OCI-LY7 (cell line): ENCODE measurements around the gene CPTP. TPM values are rescaled to one million over a fixed set of nuclear protein-coding genes. Genes with fewer than 3 reads are reported as not detected.

Experiments
- BruUV-seq: library from RNA; stranded (reverse); fragments of 400-500 nt; replicated peaks from 2 replicates; lab custom pipeline; 2021; lab: Mats Ljungman, UMichigan
- CTCF ChIA-PET: fragments of 300-600 bp; sonication (Branson Sonifier 250); formaldehyde crosslinking; loops from one replicate; lab custom pipeline; 2022; ENCODE audit warnings: antibody characterized with exemption; ENCODE audit not compliant: unreplicated experiment; lab: Charles Lee
- POLR2A ChIA-PET: fragments of 300-600 bp; sonication (Branson Sonifier 250); formaldehyde crosslinking; loops from one replicate; lab custom pipeline; 2022; ENCODE audit warnings: antibody characterized with exemption; lab: Charles Lee
- DNase-seq: peaks from one replicate; pipeline ENCODE4 v3.0.0-alpha.2; 2015; ENCODE audit warnings: low spot score
- H2AFZ ChIP-seq: fragments of 200-600 bp; sonication (generic), shearing (Covaris generic); 2 replicates; pipeline ENCODE4 v1.6.1; 2014; ENCODE audit warnings: mild to moderate bottlenecking, antibody characterized with exemption, low read length, moderate library complexity
- H3K27ac ChIP-seq: fragments of 200-600 bp; sonication (generic); 2 replicates; pipeline ENCODE4 v1.5.1; 2014; ENCODE audit warnings: mixed run types, low read depth, mild to moderate bottlenecking, moderate library complexity, low read length, inconsistent platforms; ENCODE audit not compliant: poor library complexity, severe bottlenecking
- H3K36me3 ChIP-seq: fragments of 200-600 bp; sonication (generic); 2 replicates; pipeline ENCODE4 v1.6.1; 2014; ENCODE audit warnings: mild to moderate bottlenecking, antibody characterized with exemption, low read length, moderate library complexity, mixed read lengths; ENCODE audit not compliant: insufficient read depth
- H3K4me1 ChIP-seq: fragments of 200-600 bp; sonication (generic); 2 replicates; pipeline ENCODE4 v1.5.1; 2014; ENCODE audit warnings: mild to moderate bottlenecking, low read length; ENCODE audit not compliant: insufficient read depth, poor library complexity, severe bottlenecking
- H3K4me2 ChIP-seq: fragments of 200-600 bp; sonication (generic); 2 replicates; pipeline ENCODE4 v1.6.1; 2014; ENCODE audit warnings: mild to moderate bottlenecking, low read length
- H3K4me3 ChIP-seq: fragments of 200-600 bp; sonication (generic); 2 replicates; pipeline ENCODE4 v1.5.1; 2014; ENCODE audit warnings: mild to moderate bottlenecking, low read depth, low read length; ENCODE audit not compliant: poor library complexity, severe bottlenecking
- H3K79me2 ChIP-seq: fragments of 200-600 bp; sonication (generic); 2 replicates; pipeline ENCODE4 v1.6.1; 2016; ENCODE audit warnings: low read depth, mild to moderate bottlenecking, low read length, moderate library complexity, mixed read lengths; ENCODE audit not compliant: insufficient read depth
- H3K9me2 ChIP-seq: fragments of 200-600 bp; sonication (generic); 2 replicates; pipeline ENCODE4 v1.6.1; 2016; ENCODE audit warnings: mild to moderate bottlenecking, low read length, mixed read lengths; ENCODE audit not compliant: insufficient read depth
- H3K9me3 ChIP-seq: fragments of 200-600 bp; sonication (generic); 2 replicates; pipeline ENCODE4 v1.6.1; 2014; ENCODE audit warnings: mild to moderate bottlenecking, mixed run types, low read length, mixed read lengths
- H4K20me1 ChIP-seq: fragments of 200-600 bp; sonication (generic); 2 replicates; pipeline ENCODE4 v1.6.1; 2014; ENCODE audit warnings: mild to moderate bottlenecking, antibody characterized with exemption, low read length, moderate library complexity, mixed read lengths; ENCODE audit not compliant: insufficient read depth
- EZH2phosphoT487 ChIP-seq: fragments of 200-600 bp; sonication (generic); IDR thresholded peaks from 2 replicates; pipeline ENCODE4 v1.6.1; 2018; ENCODE audit warnings: low read depth, borderline replicate concordance, mild to moderate bottlenecking, mixed run types, antibody characterized with exemption, low read length, moderate library complexity, mixed read lengths
- intact Hi-C: fragments of 100-400 bp; cut with micrococcal nuclease; formaldehyde crosslinking; loops from one replicate; pipeline ENCODE4 v1.10.0; 2022; ENCODE audit not compliant: unreplicated experiment
- total RNA-seq, 2 experiments: library from RNA; depleted of rRNA in 1 of 2; stranded (reverse); fragments of >200 nt in 1 of 2; shearing (Covaris generic) in 1 of 2; gene quantifications; 2 replicates each; pipeline ENCODE4 v1.2.3, GENCODE V29; 2014 to 2022
- TF ChIP-seq, protein P1 (sequence below): fragments of 200-600 bp; sonication (generic); conservative IDR thresholded peaks from 2 replicates; pipeline ENCODE4 v1.5.1; 2014; ENCODE audit warnings: mild to moderate bottlenecking, antibody characterized with exemption, low read length, moderate library complexity, mixed read lengths

CPTP gene
- total RNA-seq, 2 experiments from 2014 or later, result 16.6 to 20.6 TPM

DNA sequence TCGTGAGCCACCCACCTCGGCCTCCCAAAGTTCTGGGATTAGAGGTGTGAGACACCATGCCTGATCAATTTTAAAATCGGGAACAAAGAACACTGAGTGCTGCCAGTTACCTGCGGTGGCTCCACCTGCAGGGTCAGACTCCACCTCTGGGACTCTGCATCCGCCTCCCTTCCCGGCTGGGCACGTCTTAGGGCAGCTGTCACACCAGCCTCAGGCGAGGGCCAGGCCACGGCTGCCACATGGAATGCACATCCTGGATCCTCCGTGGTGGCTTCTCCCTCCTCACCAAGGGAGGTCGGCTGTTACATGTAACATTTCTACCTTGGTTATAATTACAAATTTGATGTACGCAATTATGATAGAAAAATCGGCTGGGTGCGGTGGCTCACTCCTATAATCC is 39.7 kb downstream of the CPTP start:
- Histone ChIP-seq H4K20me1 (no peaks in the 10 kb centered on the region), H3K4me3 (no peak overlapping the region), H3K4me1 (no peaks in the 10 kb centered on the region), H2AFZ (no peak overlapping the region), H3K36me3 (0 out of 2 replicates have a peak, but pooled peaks cover 2% of the 10 kb centered on the region), H3K9me2 (no peaks in the 10 kb centered on the region), H3K9me3 (peaks cover 17% of the 10 kb centered on the region), H3K79me2 (no peaks in the 10 kb centered on the region), H3K4me2 (no peak overlapping the region), H3K27ac (no peak overlapping the region)
- ChIA-PET POLR2A (no interaction called here), CTCF (no interaction called here)
- DNase-seq, result no peak
- intact Hi-C loops, result no loop called here
- no TSS peak for BruUV-seq
- TF ChIP-seq, protein P1, sequence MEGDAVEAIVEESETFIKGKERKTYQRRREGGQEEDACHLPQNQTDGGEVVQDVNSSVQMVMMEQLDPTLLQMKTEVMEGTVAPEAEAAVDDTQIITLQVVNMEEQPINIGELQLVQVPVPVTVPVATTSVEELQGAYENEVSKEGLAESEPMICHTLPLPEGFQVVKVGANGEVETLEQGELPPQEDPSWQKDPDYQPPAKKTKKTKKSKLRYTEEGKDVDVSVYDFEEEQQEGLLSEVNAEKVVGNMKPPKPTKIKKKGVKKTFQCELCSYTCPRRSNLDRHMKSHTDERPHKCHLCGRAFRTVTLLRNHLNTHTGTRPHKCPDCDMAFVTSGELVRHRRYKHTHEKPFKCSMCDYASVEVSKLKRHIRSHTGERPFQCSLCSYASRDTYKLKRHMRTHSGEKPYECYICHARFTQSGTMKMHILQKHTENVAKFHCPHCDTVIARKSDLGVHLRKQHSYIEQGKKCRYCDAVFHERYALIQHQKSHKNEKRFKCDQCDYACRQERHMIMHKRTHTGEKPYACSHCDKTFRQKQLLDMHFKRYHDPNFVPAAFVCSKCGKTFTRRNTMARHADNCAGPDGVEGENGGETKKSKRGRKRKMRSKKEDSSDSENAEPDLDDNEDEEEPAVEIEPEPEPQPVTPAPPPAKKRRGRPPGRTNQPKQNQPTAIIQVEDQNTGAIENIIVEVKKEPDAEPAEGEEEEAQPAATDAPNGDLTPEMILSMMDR, result no peak
- no peak for TF ChIP-seq EZH2phosphoT487

DNA sequence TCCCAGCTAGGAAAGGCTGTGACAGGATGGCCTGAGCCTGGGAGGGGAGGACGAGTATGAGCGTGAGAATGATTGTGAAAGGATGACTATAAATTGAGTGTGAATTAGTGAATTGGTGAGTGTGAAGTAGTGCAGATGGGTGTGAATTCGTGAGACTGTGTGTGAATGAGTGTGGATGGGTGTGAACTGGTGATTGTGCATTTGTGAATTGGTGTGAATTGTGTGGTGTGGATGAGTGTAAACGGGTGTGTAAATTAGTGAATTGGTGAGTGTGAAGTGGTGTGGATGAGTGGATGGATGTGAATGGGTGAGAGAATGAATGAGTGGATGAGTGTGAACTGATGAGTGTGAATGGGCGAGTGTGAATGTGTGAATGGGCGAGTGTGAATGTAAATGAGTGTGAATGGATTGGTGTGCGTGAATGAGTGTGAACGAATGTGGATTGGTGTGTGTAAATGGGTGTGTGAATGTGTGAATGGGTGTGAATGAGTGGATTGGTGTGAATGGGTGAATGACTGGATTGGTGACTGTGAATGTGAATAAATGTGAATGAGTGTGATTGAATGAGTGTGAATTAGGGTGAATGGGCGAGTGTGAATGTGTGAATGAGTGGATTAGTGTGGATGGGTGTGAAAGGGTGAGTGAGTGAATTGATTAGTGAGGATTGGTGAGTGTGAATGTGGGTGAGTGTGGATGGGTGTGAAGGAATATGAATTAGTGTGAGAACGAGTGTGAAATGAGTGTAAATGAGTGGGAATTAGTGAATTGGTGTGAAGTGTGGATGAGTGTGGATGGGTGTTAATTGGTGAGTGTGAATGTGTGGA is 41.5 kb downstream of the CPTP start:
- Histone ChIP-seq H2AFZ (no peak overlapping the region), H4K20me1 (no peaks in the 10 kb centered on the region), H3K79me2 (no peaks in the 10 kb centered on the region), H3K27ac (no peak overlapping the region), H3K9me2 (no peaks in the 10 kb centered on the region), H3K4me3 (no peak overlapping the region), H3K36me3 (peaks cover 10% of the 10 kb centered on the region; the same call in 1 of the 2 replicates), H3K9me3 (peaks cover 17% of the 10 kb centered on the region), H3K4me2 (no peak overlapping the region), H3K4me1 (no peaks in the 10 kb centered on the region)
- POLR2A ChIA-PET, result no interaction called here
- intact Hi-C loops, result no loop called here
- DNase-seq, result no peak
- CTCF ChIA-PET, result no interaction called here
- no peak for TF ChIP-seq EZH2phosphoT487
- TF ChIP-seq, protein P1, result no peak
- TSS peak; percentile 73 for BruUV-seq

DNA sequence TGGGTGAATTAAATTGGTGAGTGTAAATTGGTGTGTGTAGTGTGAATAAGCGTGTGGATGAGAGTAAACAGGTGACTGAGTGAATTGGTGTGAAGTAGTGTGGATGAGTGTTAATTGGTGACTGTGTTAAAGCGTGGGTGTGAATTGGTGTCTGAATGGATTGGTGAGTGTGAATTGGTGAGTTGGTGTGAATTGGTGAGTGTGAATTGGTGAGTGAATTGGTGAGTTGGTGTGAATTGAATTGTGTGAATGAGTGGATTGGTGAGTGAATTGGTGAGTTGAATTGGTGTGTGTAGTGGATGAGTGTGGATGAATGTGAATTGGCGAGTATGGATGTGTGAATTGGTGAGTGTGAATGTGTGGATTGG is 42.1 kb downstream of the CPTP start:
- no peak overlapping the region for H3K4me3 ChIP-seq
- intact Hi-C loops, result no loop called here
- ChIA-PET POLR2A (no interaction called here), CTCF (no interaction called here)
- H2AFZ ChIP-seq, result no peak overlapping the region
- no TSS peak for BruUV-seq
- H3K79me2 ChIP-seq, result no peaks in the 10 kb centered on the region
- peaks cover 17% of the 10 kb centered on the region for H3K9me3 ChIP-seq
- peaks cover 16% of the 10 kb centered on the region; the same call in 1 of the 2 replicates for H3K36me3 ChIP-seq
- DNase-seq, result no peak
- H3K4me2 ChIP-seq, result no peak overlapping the region
- no peak for TF ChIP-seq EZH2phosphoT487
- TF ChIP-seq, protein P1, result no peak
- no peaks in the 10 kb centered on the region for H4K20me1 ChIP-seq
- no peak overlapping the region for H3K27ac ChIP-seq
- no peaks in the 10 kb centered on the region for H3K9me2 ChIP-seq
- peaks cover 4% of the 10 kb centered on the region for H3K4me1 ChIP-seq
